ENCODE results near the gene OR2B2.
A peak's percentile ranks its signal among the peaks of the same experiment; 100 is the strongest.

The OR2B2 gene

DNA sequence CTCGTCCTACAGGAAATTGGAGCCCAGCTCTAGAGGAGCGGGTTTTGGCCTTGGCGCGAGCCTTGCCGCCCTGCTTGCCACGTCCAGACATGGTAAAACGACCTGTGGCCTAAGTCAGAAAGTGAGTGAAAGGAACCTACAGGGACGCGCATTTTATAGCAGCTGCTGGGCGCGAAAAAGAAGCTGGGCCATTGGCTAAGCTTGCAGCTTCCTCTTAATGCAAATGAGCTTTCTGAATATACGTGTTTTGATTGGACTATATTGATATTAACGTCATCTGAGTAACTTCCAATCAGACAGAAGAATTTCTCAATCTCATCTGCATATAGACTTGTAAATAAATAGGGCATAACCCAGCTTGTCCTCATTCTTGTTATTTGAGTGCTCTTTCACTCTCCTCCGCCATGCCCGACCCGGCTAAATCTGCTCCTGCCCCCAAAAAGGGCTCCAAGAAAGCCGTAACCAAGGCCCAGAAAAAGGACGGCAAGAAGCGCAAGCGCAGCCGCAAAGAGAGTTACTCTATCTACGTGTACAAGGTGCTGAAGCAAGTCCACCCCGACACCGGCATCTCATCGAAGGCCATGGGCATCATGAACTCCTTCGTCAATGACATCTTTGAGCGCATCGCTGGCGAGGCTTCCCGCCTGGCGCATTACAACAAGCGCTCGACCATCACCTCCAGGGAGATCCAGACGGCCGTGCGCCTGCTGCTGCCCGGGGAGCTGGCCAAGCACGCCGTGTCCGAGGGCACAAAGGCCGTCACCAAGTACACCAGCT lies 18.9 kb downstream of the OR2B2 start:
- DNase-seq: peak; percentile 69

DNA sequence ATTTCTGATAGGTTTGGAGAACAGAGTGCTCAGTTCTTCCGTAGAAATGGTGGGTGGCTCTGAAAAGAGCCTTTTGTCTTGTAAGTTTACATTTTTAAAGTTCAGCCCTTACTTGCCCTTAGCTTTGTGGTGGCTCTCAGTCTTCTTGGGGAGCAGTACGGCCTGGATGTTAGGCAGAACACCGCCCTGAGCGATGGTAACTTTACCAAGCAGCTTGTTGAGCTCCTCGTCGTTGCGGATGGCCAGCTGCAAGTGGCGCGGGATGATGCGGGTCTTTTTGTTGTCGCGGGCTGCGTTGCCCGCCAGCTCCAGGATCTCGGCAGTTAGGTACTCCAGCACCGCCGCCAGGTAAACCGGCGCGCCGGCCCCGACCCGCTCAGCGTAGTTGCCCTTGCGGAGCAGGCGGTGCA lies 19.5 kb downstream of the OR2B2 start:
- no peak for DNase-seq

DNA sequence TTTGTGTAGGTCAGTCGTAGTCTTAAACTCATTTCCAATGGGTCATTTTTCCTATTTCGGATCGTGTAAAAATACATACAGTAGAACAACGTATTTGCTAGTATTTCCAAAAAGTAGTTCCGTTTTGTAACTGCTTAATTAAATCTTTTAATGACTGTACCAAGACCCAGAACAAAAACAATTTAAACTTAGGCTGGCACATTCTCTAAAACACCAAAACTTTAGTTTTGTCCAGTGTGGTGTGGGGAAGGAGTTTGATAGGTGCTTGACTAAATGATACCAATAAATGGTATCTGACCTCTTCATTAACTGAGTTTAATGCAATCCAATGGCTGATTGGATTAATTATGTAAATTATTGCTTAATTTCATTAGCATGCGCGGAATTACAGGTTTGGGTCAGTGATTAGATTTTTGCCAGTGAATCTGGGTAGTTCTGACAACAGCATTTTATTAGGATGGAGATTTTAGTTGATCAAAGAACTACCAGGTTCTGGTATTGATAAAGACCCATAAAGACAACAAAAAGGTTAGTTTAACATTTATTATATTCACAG lies 20.8 kb downstream of the OR2B2 start:
- no peak for DNase-seq

DNA sequence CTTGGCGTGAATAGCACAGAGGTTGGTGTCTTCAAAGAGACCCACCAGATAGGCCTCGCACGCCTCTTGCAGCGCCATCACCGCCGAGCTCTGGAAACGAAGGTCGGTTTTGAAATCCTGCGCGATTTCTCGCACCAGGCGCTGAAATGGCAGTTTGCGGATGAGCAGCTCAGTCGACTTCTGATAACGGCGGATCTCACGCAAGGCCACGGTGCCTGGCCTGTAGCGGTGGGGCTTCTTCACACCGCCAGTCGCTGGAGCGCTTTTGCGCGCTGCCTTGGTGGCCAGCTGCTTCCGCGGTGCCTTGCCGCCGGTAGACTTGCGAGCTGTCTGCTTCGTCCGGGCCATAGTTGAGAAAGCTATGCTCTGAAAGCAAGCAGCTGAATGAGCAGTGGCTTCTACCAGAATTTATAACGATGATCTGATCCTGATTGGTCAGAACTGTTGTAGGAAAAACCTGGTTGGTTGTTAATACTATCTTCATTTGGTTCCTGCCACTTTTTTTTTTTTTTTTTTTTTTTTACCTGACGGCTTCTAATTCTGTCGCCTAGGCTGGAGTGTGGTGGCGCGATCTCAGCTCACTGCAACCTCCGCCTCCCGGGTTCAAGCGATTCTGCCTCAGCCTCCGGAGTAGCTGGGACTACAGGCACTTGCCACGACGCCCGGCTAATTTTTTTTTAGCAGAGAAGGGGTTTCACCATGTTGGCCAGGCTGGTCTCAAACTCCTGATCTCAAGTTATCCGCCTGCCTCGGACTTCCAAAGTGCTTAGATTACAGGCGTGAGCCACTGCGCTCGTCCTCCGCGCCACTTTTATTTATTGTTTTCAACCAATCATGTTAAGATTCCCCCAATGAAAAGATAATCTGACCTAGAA lies 21.5 kb downstream of the OR2B2 start:
- DNase-seq: peak; percentile 40

DNA sequence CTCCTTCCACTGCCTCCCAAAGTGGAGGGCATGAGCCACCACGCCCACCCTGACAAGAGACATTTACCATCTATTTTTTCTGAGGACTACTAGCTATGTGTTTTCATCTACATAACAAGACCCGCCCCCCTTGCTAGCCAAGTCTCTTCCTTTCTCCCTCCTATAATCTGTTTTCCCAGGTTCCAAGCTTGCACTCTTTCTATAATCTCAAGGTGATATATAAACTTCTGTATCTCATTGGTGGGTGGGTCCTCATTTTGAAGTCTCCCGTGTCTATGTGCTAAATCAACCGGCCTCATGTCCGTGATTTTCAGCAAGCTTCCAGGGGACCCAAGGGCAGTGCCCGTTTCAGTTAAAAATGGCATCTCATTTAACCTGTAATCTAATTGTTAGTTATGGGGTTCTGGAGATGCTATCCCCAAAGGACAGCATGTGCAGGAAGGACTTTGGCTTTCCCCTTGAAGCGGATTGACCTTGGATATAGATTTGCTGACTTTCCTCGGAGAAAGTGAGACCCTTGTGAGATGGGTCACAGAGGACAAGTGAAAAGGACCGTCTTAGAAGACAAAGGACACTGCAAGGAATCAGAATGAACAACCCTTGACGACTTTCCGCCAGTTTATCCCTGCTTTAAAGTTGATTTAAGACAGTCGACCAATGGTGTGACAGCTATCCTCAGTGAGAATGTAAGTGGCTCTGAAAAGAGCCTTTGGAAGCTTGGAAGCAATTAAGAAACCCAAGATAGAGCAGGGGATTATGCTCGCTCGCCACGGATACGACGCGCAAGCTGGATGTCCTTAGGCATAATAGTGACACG lies 22.4 kb downstream of the OR2B2 start:
- no peak for DNase-seq

DNA sequence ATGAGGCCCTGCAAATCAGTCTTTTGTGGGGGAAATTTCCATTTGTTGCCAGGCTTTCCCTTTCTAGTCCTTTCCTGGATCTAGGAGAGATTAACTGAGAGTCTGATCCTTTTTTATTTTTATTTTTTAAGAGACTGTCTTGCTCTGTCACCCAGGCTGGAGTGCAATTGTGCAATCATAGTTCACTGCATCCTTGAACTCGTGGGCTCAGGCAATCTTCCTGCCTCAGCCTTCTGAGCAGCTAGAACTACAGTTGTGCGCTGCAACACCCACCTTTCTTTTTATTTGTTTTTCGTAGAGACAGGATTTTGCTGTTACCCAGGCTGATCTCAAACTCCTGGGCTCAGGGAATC lies 22.9 kb downstream of the OR2B2 start:
- no peak for DNase-seq

DNA sequence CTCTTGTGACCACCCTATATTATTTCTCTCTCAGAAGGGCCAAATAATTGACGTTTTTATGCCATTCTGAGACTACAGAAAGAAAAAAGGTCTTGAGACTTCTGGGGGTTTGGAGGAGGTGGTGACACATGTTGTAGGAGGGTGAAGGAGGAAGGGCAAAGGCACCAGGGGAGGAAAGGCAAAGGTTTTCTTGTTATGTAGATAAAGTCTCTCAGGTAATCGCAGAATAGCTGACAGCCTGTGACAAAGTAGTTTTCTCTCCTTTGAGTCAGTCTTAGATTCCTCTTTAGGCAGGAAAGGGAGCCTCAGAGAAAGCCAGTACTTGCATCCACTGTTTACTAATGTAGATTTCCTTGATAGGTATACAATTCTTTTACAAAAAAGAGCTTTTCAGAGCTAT lies 23.6 kb downstream of the OR2B2 start:
- no peak for DNase-seq

DNA sequence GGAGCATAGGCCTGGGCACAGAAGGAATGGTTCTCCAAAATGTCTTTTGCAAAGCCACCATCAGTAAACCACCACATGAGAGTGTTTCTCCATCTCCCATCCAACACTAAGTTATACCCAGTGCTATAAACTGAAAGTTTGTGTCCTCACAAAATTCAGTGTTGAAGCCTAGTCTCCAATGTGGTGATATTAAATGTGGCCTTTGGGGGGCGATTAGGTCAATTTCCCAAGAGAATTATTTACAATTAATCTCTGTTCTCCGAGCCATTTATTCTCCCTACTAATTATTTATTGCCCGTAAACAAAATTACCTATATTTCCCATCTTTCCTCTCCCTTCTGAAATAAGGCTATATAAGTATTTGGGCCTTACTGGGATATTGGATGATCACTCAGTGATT lies 26.1 kb downstream of the OR2B2 start:
- no peak for DNase-seq

DNA sequence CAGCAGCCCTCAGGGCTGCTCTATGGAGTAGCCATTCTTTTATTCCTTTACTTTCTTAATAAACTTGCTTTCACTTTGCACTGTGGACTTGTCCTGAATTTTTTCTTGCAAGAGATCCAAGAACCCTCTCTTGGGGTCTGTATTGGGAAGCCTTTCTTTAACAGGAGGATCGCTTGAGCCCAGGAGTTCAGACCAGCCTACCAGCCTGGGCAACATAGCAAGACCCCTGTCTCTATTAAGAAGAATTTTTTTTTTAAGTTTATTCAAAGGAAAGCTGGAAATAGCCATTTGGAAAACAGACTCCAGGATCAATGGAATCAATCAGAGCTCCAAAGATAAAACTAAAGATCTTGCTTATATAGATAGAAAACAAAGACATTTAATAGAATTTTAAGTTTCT lies 29.1 kb downstream of the OR2B2 start:
- DNase-seq: no peak

DNA sequence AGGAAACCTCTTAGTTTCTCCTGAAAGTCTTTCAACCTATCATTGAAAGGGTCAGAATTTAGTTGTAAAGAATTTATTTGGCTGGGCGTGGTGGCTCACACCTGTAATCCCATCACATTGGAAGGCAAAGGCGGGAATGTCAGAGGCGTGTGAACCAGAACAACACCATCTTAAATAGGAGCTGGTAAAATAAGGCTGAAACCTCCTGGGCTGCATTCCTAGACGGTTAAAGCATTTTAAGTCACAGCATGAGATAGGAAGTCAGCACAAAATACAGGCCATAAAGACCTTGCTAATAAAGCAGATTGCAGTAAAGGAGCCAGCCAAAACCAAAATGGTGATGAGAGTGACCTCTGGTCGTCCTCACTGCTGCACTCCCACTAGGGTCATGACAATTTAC lies 29.6 kb downstream of the OR2B2 start:
- DNase-seq: no peak

DNA sequence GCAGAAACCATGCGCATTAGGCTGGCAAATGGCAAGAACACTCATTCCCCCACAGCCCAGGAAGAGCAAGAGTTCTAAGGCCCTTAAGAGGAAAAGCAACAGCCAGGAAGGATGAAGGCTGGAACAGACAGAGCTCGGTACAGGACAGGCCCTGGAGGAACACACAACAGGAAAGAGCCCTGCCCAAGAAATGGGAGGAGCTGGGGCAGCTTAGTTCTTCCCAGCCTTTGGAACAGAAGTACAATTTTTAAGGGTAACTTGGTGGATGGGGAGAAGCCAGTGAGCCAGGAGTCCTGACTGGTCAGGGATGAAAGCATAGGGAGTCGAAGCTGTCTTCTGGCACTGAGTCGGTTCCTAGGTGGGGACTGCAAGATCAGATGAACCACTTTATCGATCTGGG lies 32.4 kb downstream of the OR2B2 start:
- DNase-seq: no peak

DNA sequence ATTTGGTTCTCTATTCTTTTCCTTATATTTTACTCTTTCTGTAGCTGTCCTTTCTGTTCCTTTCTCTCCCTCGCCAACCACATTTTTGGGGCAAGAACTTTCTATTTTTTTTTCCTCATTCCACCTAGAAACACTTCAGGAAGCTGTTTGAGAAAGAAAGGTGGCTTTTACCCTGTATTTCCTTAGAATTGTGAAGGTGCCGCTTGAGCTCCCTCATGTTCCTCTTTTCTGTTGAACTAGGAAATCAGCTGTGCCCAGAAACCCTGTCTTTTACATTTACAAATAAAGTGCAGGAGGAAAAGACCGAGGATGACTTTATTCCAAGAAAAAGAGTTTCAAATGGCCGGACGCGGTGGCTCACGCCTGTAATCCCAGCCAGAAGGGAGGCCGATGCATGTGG lies 38.2 kb downstream of the OR2B2 start:
- DNase-seq: no peak

DNA sequence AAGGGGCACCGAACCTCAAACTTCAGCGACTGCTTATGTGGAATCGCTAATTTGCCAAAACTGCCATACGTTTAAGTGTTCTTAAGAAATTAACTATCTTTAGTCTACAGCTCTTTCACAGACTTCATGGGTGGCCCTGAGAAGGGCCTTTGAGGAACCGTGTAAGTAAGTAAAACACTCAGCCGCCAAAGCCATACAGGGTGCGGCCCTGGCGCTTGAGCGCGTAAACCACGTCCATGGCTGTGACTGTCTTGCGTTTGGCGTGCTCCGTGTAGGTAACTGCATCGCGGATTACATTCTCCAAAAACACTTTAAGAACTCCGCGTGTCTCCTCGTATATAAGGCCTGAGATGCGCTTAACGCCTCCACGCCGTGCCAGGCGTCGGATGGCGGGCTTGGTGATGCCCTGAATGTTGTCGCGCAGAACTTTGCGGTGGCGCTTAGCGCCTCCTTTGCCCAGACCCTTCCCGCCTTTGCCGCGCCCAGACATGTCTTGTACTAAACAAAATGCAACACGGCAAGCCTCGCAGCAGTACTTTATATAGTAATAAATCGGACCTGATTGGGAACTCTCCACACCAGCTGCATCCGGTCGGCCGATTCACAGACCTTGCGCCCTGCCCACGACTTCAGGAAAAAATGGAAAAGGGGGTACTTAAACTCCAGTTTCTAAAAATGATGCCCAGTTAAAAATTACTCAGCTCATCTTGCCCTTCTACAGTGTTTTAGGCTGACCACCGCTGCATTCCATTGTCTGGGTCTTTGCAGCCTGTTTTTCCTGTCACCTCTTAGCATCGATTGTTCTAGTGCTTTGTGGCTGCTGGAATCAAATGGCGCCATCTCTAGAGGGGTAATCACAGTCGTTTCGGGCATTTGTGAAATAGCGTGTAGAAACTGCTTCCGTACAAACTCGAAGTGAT lies 38.9 kb downstream of the OR2B2 start:
- peak; percentile 46 for DNase-seq

DNA sequence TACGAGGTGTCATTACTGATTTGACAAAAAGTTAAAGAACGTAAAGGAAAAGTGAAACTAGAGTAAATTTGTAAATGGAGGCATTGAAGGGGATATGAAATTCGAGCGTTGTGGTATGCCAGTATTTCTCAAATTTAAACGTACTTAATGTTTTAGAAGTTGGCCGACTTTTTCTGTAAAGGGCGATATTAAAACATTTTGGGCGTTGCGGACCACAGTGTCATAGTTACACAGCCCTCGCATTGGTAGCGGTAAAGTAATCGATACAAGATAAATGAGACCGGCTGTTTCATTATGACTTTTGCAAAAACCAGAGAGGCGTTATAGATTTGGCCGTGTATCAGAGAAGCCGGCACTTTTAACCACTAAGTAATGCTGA lies 39.6 kb downstream of the OR2B2 start:
- DNase-seq: no peak

DNA sequence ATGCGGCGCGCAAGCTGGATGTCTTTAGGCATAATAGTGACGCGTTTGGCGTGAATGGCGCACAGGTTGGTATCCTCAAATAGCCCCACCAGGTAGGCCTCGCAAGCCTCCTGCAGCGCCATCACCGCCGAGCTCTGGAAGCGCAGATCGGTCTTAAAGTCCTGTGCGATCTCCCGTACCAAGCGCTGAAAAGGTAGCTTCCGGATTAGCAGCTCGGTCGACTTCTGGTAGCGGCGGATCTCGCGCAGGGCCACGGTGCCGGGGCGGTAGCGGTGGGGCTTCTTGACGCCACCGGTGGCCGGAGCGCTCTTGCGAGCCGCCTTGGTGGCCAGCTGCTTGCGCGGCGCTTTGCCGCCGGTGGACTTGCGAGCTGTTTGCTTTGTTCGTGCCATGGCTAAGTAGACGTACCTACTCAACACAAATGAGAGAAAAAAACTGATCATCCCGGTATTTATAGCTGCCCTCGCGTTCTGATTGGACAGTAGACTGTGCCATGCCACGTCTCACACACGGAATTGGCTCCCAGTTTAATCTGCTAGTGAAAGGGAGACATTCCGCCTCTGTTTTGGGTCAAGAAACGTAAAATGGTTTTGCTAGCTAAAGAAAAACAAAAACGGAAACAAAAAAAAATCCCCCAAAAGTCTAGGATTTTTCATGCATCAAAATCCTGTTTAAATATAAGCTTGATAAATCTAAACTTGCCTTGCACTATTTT lies 40.1 kb downstream of the OR2B2 start:
- DNase-seq: peak; percentile 60

DNA sequence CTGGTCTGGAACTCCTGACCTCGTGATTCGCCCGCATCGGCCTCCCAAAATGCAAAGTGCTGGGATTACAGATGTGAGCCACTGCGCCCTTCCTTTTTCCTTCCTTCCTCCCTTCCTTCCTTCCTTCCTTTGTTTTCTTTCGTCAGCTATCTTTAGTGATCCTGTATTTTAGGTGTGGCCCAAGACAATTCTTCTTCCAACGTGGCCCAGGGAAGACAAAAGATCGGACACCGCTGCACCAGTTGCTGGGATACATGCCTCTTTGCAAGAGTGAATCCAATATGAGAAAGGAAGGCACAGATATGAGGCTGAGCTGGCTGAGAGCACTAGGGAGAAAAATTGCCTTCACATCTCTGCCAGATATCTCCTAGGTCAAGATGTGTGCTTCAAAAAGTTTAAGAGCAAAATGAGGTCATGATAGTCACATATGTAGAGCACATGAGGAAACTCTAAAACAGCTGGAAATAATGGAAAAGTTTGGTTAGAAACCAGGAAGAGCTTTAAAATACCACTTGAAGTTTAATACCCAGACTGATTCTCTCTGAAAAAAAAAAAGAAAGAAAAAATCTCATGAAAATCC lies 41.8 kb downstream of the OR2B2 start:
- no peak for DNase-seq

DNA sequence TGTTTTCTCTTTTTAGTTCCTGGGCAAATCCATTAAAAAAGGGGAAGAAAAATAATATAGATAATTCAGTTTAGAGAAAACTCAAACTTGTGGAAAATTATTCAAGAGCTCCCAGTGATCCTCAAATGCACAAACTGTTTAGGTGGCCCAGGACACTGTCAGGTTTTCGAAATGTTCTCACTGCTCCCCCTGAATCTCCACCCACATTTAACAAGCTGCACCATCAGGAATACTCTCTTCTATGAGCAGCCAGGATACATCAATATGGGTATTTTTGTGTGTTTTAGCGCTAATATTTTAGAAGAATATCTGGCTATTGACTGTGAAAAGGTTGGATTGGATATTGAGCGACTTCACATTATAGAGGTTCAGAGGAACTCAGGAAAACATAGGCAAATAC lies 43.9 kb downstream of the OR2B2 start:
- DNase-seq: no peak

DNA sequence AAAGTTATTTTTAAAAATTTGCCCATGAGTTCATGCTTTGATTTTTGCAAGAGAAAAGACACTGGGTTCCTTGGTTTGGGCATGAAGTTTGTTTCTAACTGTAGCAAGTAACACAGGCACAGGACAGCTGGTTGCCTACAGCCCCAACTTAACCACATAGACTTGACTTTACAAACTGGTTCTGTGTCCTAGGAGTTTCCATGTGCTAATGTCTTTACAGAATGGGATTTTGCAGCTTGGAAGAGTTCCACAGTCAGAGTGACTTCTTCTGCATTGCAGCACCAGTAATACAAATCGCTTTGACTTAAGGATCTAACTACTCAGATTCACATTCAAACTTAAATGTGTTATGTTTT lies 44.3 kb downstream of the OR2B2 start:
- no peak for DNase-seq

DNA sequence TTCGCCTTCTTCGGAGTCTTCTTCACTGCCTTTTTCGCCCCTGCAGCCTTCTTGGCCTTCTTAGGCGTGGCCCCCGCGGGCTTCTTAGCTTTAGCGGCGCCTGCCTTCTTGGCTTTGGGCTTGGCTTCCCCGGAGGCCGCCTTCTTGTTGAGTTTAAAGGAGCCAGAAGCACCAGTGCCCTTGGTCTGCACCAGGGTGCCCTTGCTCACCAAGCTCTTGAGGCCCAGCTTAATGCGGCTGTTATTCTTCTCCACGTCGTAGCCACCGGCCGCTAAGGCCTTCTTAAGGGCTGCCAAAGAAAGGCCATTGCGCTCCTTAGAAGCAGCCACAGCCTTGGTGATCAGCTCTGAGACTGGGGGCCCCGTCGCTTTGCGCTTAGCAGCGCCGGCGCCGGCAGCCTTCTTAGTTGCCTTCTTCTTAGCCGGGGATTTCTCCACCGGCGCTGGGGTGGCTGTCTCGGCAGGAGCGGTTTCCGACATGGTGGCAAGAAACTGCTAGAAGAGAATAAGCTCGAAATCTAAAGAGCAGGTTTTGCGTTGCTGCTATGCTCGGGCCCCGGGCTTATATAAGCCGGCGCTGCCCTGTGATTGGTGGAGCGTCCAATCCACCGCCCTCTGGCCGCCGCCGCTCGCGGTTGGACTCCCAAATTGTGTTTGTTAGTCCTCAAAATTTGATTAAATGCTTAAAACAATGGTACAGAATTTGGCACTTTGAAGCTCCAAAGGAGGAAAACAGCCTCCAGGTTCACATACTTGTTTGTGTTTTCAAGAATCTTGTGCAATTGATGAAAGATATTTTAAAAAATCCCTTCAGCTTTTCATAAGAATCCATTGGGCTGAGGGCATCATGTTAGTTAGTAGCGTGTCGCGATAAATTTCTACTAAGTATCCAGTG lies 44.9 kb downstream of the OR2B2 start:
- peak; percentile 54 for DNase-seq

Measured in stimulated activated CD4-positive, alpha-beta T cell treated with anti-CD3 and anti-CD28 coated beads, Interleukin-12 subunit alpha, Interleukin-12 subunit beta, amount 100 ng/mL, for 4 hours (primary cell).